ENCODE data around the gene VPS37C. TPM values are rescaled to one million over a fixed set of nuclear protein-coding genes. Genes with fewer than 3 reads are reported as not detected.

Gene VPS37C
- total and polyA plus RNA-seq, 10 of the 15 experiments (the other 5 are each of a cell fraction or from before 2014, with no cell fraction given): 0.39 to 16.5 (median 7.8) TPM

DNA sequence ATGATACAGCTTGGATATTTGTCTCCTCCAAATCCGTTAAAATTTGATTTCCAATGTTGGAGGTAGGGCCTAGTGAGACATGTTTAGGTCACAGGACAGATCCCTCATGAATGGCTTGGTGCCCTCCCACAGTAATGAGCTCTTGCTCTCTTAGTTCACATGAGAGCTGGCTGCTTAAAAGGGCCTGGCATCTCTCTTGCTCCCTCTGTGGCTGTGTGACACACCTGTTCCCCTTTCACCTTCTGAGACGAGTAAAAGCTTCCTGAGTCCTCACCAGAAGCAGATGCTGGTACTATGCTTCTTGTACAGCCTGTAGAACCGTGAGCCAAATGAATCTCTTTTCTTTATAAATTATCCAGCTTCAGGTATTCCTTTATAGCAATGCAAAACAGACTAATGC is 3.5 kb downstream of the VPS37C start:
- POLR2A ChIA-PET: interaction anchor here (0.7 to 4.2 kb wide), 4 partner anchors 12 to 115 kb away, joined by 3 to 17 read pairs (median 6); no protein-coding TSS in a partner anchor
- BruUV-seq (replicated peaks): no TSS peak
- TF ChIP-seq, protein P1, sequence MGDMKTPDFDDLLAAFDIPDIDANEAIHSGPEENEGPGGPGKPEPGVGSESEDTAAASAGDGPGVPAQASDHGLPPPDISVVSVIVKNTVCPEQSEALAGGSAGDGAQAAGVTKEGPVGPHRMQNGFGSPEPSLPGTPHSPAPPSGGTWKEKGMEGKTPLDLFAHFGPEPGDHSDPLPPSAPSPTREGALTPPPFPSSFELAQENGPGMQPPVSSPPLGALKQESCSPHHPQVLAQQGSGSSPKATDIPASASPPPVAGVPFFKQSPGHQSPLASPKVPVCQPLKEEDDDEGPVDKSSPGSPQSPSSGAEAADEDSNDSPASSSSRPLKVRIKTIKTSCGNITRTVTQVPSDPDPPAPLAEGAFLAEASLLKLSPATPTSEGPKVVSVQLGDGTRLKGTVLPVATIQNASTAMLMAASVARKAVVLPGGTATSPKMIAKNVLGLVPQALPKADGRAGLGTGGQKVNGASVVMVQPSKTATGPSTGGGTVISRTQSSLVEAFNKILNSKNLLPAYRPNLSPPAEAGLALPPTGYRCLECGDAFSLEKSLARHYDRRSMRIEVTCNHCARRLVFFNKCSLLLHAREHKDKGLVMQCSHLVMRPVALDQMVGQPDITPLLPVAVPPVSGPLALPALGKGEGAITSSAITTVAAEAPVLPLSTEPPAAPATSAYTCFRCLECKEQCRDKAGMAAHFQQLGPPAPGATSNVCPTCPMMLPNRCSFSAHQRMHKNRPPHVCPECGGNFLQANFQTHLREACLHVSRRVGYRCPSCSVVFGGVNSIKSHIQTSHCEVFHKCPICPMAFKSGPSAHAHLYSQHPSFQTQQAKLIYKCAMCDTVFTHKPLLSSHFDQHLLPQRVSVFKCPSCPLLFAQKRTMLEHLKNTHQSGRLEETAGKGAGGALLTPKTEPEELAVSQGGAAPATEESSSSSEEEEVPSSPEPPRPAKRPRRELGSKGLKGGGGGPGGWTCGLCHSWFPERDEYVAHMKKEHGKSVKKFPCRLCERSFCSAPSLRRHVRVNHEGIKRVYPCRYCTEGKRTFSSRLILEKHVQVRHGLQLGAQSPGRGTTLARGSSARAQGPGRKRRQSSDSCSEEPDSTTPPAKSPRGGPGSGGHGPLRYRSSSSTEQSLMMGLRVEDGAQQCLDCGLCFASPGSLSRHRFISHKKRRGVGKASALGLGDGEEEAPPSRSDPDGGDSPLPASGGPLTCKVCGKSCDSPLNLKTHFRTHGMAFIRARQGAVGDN (IDR thresholded peaks at IDR 0.05): no peak
- TF ChIP-seq MEF2A (IDR thresholded peaks at IDR 0.05; ENCODE audit: insufficient read depth, low read depth, low read length) (no peak), SIN3A (IDR thresholded peaks at IDR 0.05; ENCODE audit: low read depth, low read length) (no peak), NRF1 (conservative IDR thresholded peaks at IDR 0.05; ENCODE audit: low read depth, low read length) (no peak), BMI1 (IDR thresholded peaks at IDR 0.05; ENCODE audit: borderline replicate concordance) (no peak), CHD1 (IDR thresholded peaks at IDR 0.05; ENCODE audit: low read depth, low read length) (no peak)
- CTCF ChIA-PET: interaction anchor here (0.7 to 1.9 kb wide), 15 partner anchors 10 to 395 kb away, joined by 3 to 17 read pairs (median 4); partner anchors contain the start of gene TMEM216
- RAD21 ChIA-PET (ENCODE audit: unreplicated experiment): interaction anchor here (1.2 to 1.9 kb wide), 10 partner anchors 9 to 244 kb away, joined by 3 to 6 read pairs (median 3); partner anchors contain the start of gene TMEM109
- H4K20me1 ChIP-seq (ENCODE audit: control insufficient read depth, insufficient read depth): no peaks in the 10 kb centered on the region
- 74% methylated on average over 3 of the region's 3 CpGs for WGBS (ENCODE audit: insufficient coverage, insufficient replicate concordance, low lambda C conversion rate, missing lambda C conversion rate)
- H3K9me3 ChIP-seq (replicated peaks; ENCODE audit: control insufficient read depth, insufficient read depth, low read length): peaks cover 12% of the 10 kb centered on the region; the same call in 2 of the 3 replicates
- no peak overlapping the region for H3K4me2 ChIP-seq (ENCODE audit: control insufficient read depth, insufficient read depth)
- H2AFZ ChIP-seq (ENCODE audit: control insufficient read depth, low read depth, low read length): no peak overlapping the region
- H3K27me3 ChIP-seq (replicated peaks in 1 of 2; ENCODE audit: control insufficient read depth in 2 of 2, insufficient read depth in 2 of 2, low read length in 1 of 2): no peaks in the 10 kb centered on the region
- FAIRE-seq (no peak), DNase-seq (ENCODE audit: low read depth, low spot score) (no peak), ATAC-seq (no peak)
- H3K9ac ChIP-seq (ENCODE audit: control insufficient read depth, insufficient read depth, low read length): no peak overlapping the region
- no peaks in the 10 kb centered on the region for H3K36me3 ChIP-seq (ENCODE audit: control insufficient read depth in 2 of 2, insufficient read depth in 2 of 2, low read length in 1 of 2)
- in situ Hi-C loops (cut with MboI) (no loop called here), intact Hi-C loops (cut with micrococcal nuclease; ENCODE audit: unreplicated experiment) (no loop called here)
- H3K4me1 ChIP-seq (ENCODE audit: control insufficient read depth, insufficient read depth, low read length): peaks cover 24% of the 10 kb centered on the region
- peaks cover 47% of the 10 kb centered on the region for H3K79me2 ChIP-seq (ENCODE audit: control insufficient read depth, insufficient read depth, low read length)
- SMC1A ChIA-PET (ENCODE audit: uncharacterized antibody, unreplicated experiment): interaction anchor here (0.8 to 3.9 kb wide), 6 partner anchors 8 to 19 kb away, joined by 4 to 31 read pairs (median 8); no protein-coding TSS in a partner anchor
- no peak overlapping the region for H3K4me3 ChIP-seq
- no peak overlapping the region for H3K27ac ChIP-seq (ENCODE audit: control insufficient read depth, insufficient read depth)

Data from GM12878 (cell line).